ENCODE data around the gene ZNF436. TPM values are rescaled to one million over a fixed set of nuclear protein-coding genes. Genes with fewer than 3 reads are reported as not detected.
A peak's percentile ranks its signal among the peaks of the same experiment; 100 is the strongest.

The ZNF436 gene
- polyA plus RNA-seq, 1 of the 3 experiments (the other 2 are of a cell fraction), result 5.0 TPM

DNA sequence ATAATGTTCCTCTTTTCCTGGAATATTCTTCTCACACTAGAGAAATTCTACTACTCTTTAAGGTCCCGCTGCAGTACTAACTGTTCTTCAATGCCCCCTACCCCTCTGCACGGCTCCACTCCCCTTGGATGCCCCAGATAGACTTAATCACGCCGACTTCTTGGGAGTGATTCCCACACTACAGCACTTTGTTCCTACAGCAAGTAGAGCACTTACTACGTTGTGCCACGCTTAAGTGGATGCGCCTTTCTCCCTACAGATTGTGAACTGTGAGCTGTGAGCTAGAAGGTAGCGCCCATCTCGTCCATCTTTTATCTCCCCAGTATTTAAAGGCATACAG lies 2.2 kb downstream of the ZNF436 start:
- Histone ChIP-seq H2AFZ (ENCODE audit: low read depth) (peak overlapping the region; percentile 64), H3K27ac (ENCODE audit: low read depth in 2 of 2, low read length in 1 of 2) (peak overlapping the region; percentile 69 to 89; a peak in 3 of 4 replicates), H3K9me2 (no peaks in the 10 kb centered on the region), H3K79me2 (ENCODE audit: insufficient read depth) (peaks cover 61% of the 10 kb centered on the region), H3K9me3 (peaks cover 24% of the 10 kb centered on the region; the same call in 1 of the 2 replicates), H3K4me3 (ENCODE audit: low read depth in 2 of 2, low read length in 1 of 2) (peak overlapping the region; percentile 94 to 97), H3K27me3 (ENCODE audit: insufficient read depth) (no peaks in the 10 kb centered on the region), H3F3A (replicated peaks; ENCODE audit: insufficient read depth) (peaks cover 11% of the 10 kb centered on the region), H4K20me1 (ENCODE audit: insufficient read depth) (no peaks in the 10 kb centered on the region), H3K4me2 (peak overlapping the region; percentile 98), H3K36me3 (replicated peaks in 1 of 2; ENCODE audit: control insufficient read depth in 1 of 2, insufficient read depth in 2 of 2, low read length in 1 of 2) (peaks cover 29 to 39% of the 10 kb centered on the region in 2 experiments), H3K9ac (peak overlapping the region; percentile 94; the same call in 1 of the 2 replicates), H3K4me1 (ENCODE audit: control insufficient read depth in 1 of 2, insufficient read depth in 2 of 2, low read depth in 1 of 2, low read length in 1 of 2) (peaks cover 15 to 30% of the 10 kb centered on the region in 2 experiments)
- 40% methylated on average over 9 of the region's 9 CpGs for WGBS (ENCODE audit: low lambda C conversion rate)
- TF ChIP-seq, protein P1, sequence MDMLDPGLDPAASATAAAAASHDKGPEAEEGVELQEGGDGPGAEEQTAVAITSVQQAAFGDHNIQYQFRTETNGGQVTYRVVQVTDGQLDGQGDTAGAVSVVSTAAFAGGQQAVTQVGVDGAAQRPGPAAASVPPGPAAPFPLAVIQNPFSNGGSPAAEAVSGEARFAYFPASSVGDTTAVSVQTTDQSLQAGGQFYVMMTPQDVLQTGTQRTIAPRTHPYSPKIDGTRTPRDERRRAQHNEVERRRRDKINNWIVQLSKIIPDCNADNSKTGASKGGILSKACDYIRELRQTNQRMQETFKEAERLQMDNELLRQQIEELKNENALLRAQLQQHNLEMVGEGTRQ (IDR thresholded peaks at IDR 0.05; ENCODE audit: borderline replicate concordance, low read depth, low read length), result no peak
- no peak for TF ChIP-seq JUND (IDR thresholded peaks at IDR 0.05)
- CTCF ChIA-PET, result interaction anchor here (1.7 to 5.9 kb wide), 2 partner anchors 11 to 37 kb away, joined by 6 to 61 read pairs; no protein-coding TSS in a partner anchor
- POLR2A ChIA-PET, result interaction anchor here (1.9 kb wide), 1 partner anchor 23 kb away, joined by 37 read pairs; the partner anchor contains the start of gene HNRNPR
- no peak for DNase-seq

DNA sequence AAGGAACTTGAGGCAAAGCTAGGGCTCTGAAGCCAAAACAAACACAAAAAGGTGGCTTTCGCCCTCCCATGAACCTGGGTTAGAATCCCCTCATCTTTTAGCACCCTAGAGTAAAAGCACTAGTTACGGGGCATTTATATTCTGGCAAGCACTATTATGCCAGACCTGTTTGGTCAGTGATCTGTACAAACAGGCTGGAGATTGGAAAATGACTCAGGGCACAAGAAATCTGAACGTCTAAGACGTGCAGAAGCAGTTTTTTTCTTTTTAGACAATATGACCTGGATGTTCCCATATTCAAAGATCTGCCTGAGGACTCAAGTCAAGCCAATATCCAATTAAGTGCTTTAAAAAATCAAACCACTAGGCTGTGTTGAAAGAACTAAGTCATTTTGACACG lies 3.0 kb downstream of the ZNF436 start:
- Histone ChIP-seq H3K4me2 (peak overlapping the region; percentile 98), H2AFZ (ENCODE audit: low read depth) (no peak overlapping the region), H3K9me3 (peaks cover 32% of the 10 kb centered on the region), H3K27ac (ENCODE audit: low read depth in 2 of 2, low read length in 1 of 2) (no peak overlapping the region), H4K20me1 (ENCODE audit: insufficient read depth) (no peaks in the 10 kb centered on the region), H3K9me2 (no peaks in the 10 kb centered on the region), H3K79me2 (ENCODE audit: insufficient read depth) (peaks cover 58% of the 10 kb centered on the region), H3K27me3 (ENCODE audit: insufficient read depth) (no peaks in the 10 kb centered on the region), H3K36me3 (replicated peaks in 1 of 2; ENCODE audit: control insufficient read depth in 1 of 2, insufficient read depth in 2 of 2, low read length in 1 of 2) (peaks cover 35 to 47% of the 10 kb centered on the region in 2 experiments), H3F3A (replicated peaks; ENCODE audit: insufficient read depth) (peaks cover 10% of the 10 kb centered on the region), H3K4me3 (ENCODE audit: low read depth in 2 of 2, low read length in 1 of 2) (peak overlapping the region; percentile 94 to 97; a peak in 3 of 4 replicates), H3K4me1 (ENCODE audit: control insufficient read depth in 1 of 2, insufficient read depth in 2 of 2, low read depth in 1 of 2, low read length in 1 of 2) (peaks cover 15 to 25% of the 10 kb centered on the region in 2 experiments), H3K9ac (no peak overlapping the region)
- TF ChIP-seq NRF1 (IDR thresholded peaks at IDR 0.05; ENCODE audit: low read depth, low read length) (no peak), RFX5 (IDR thresholded peaks at IDR 0.05; ENCODE audit: low read length) (no peak), SIN3A (IDR thresholded peaks at IDR 0.05; ENCODE audit: borderline replicate concordance, low read depth, low read length) (no peak), GABPA (IDR thresholded peaks at IDR 0.05; ENCODE audit: low read depth) (no peak), FOSL2 (IDR thresholded peaks at IDR 0.05; ENCODE audit: borderline replicate concordance, low read depth) (no peak), EZH2phosphoT487 (IDR thresholded peaks at IDR 0.05; ENCODE audit: borderline replicate concordance, low read depth) (no peak), NFIC (IDR thresholded peaks at IDR 0.05; ENCODE audit: borderline replicate concordance) (no peak), RXRA (IDR thresholded peaks at IDR 0.05; ENCODE audit: borderline replicate concordance, low read depth) (no peak)
- TF ChIP-seq, protein P2, sequence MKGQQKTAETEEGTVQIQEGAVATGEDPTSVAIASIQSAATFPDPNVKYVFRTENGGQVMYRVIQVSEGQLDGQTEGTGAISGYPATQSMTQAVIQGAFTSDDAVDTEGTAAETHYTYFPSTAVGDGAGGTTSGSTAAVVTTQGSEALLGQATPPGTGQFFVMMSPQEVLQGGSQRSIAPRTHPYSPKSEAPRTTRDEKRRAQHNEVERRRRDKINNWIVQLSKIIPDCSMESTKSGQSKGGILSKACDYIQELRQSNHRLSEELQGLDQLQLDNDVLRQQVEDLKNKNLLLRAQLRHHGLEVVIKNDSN (IDR thresholded peaks at IDR 0.05; ENCODE audit: borderline replicate concordance, low read depth), result no peak
- 90% methylated on average over 5 of the region's 5 CpGs for WGBS (ENCODE audit: low lambda C conversion rate)
- ChIA-PET POLR2A (no interaction called here), CTCF (interaction anchor here (1.3 kb wide), 1 partner anchor 37 kb away, joined by 6 read pairs; no protein-coding TSS in a partner anchor)
- DNase-seq, result no peak

All from SK-N-SH (cell line).